GM18519 (cell line): ENCODE data around the gene ZBTB4.

Experiments
- ATAC-seq: cut with Tn5 transposase; IDR thresholded peaks from one replicate; pipeline ENCODE4 v1.9.1; 2021; ENCODE audit warnings: mild to moderate bottlenecking, moderate library complexity; ENCODE audit not compliant: unreplicated experiment, low FRiP score

Gene ZBTB4

DNA sequence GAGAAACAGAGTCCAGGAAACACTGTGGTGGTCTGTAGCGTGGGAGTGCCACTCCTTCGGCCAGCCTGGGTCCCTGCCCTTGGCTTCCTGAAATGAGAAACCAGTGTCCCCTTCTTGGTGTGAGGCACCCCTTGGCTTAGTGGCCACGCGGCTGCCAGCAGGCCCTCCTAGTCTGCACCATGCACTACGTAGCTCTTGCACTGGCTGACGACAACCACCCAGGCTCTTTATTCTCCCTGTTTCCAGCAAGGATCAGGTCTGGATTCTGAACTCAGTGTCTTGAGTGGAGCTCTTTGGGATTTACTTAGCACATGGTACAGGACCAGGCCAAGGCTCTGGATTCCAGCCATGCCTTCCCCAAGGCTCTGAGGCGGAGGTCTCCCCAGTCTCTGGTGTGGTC is 51.9 kb downstream of the ZBTB4 start:
- ATAC-seq = no peak

DNA sequence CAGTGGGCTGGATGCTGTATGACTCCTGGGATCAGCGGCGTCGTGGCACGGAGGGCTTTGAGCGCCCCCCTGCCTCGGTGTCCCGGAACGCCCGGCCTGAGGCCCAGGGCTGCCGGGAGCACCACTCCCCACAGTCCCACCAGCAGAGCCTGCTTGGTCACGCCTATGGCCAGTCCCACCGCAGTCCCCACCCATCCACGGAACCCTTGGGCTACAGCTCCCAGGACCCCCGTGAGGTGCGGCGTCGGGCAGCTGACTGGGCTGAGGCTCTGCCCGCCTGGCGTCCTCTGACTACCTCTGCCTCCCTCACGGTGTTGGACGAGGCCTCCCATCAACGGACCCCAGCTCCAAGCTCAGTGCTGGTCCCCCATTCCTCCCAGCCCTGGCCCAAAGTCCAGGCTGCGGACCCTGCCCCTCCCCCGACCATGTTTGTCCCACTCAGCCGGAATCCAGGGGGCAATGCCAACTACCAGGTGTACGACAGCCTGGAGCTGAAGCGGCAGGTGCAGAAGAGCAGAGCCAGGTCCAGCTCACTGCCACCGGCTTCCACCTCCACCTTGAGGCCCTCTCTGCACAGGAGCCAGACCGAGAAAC is 52.4 kb downstream of the ZBTB4 start:
- ATAC-seq = no peak

DNA sequence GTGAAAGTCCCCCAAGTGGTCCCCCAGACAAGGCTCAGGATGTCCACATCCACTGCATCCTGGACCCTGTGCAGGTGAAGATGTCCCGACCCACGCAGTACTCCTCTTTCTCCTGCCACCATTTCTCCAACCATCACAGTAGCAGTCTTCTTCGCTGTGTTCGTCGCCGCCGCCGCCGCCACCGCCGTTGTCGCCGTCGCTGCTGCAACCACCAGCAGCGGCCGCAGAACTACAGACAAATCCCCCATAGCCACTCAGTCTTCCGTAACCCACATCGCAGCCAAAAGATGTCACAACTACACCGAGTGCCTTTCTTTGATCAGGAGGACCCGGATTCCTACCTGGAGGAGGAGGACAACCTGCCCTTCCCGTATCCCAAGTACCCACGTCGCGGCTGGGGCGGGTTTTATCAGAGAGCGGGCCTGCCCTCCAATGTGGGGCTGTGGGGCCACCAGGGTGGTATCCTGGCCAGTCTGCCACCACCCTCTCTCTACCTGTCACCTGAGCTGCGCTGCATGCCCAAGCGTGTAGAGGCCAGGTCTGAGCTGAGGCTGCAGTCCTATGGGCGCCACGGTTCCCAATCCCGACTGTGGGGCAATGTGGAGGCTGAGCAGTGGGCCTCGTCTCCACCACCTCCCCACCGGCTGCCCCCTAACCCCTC is 53.1 kb downstream of the ZBTB4 start:
- no peak for ATAC-seq

DNA sequence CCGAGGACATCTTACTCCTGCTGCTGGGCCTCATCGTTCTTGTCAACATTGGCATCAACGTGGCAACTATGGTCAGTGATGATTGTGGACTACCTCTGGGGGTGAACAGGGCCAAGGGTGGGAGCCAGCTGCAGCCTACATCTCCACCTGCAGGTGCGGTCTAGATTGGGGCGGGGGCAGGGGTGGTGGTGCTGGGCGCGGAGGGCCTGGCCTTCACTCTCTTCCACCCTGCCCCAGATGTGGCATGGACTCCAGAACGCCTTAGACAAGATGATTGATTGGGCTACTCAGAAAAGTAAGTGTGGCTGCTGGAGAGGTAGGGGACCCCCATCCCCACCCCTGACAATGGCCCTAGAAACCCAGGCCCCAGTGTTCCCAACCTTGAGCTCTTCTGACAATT is 53.7 kb downstream of the ZBTB4 start:
- no peak for ATAC-seq

DNA sequence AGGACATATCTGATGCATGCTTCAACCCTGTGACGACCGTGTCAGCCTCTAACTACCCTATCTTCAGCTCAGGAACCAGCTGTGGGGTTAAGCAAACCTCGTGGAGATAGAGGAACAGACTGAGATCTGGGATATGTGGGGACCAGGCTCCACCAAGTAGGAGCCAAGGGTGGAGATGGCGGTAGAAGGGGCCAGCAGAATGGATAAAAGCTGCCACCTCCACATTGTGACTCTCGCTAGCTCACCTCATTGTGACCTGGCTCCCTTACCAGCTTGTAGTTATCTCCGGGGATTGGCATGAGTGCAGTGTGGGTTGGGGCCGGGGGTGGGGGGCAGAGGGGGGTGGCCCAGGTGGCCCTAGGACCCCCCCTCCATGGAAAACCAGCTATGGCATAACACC is 54.1 kb downstream of the ZBTB4 start, which contains the start of gene SPEM2:
Gene SPEM2 (plus strand): TSS at position 301 of the 400 bp plus-strand sequence. CDS start 73 bp downstream, at position 374.
- ATAC-seq = no peak

DNA sequence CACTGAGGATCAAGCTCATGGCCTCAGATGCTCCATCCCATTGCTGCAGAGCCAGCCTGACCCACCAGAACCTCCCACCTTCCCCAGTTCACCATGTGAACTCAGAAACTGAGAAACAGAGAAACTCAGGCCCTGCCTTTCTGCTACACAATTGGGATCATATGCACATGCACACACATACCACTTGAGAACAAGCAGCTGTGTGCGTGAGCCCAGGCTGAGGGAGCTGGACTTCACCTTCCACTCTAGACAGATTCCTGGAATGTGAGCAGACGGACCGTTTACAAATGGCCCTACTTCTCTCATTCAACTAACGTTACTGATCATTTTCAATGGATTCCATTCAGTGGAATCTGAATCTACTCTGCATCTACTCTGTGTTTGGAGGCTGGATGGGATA is 55.8 kb downstream of the ZBTB4 start:
- ATAC-seq = no peak

DNA sequence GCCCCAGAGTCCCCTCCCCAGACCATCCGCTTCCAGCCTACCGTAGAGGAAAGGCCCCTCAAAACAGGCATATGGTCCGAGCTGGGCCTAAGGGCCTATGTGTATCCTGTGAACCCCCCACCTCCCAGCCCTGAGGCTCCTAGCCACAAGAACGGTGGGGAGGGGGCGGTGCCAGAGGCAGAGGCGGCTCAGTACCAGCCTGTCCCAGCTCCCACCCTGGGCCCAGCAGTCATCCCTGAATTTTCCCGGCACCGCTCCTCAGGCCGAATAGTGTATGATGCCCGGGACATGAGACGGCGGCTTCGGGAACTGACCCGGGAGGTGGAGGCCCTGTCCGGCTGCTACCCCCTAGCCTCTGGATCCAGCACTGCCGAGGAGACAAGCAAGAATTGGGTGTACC is 58.2 kb downstream of the ZBTB4 start:
- no peak for ATAC-seq

DNA sequence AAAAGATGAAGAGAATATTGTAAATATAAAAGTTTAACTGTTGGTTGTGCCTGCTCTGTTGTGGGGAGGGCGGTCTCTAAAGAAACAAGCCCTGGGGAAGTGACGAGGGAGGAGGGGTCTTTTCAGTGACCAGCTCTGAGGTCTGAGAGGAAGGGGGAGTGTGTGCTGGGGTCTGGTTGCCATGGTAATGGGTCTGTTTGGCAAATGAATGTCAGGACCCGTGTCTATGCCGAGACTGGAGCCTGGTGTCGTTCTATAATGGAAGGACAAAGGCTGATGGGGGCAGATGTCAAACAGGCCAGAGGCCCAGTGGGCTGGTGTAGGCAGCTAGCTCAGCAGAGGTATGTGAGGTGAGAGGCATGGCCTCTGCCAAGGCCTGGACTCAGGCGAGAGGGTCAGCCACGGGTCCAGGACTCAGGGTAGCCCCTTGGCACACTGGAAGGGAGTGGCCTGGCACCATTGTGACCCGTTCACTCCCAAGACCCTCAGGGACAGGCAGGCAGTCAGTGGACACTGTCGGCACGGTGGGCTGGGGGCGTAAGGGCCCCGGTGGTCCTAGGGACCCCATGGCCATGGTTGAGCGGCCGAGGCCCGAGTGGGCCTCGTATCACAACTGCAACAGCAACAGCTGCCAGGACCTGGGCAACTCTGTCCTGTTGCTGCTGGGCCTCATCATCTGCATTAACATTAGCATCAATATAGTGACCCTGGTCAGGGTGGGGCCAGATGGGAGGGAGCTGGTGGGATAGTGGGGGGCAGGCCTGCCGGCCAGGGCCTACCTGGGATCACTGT is 59.4 kb downstream of the ZBTB4 start, which contains the start of gene SPEM1:
Gene SPEM1 (plus strand): TSS at position 506 of the 792 bp plus-strand sequence. CDS start 61 bp downstream, at position 567.
- ATAC-seq = no peak

DNA sequence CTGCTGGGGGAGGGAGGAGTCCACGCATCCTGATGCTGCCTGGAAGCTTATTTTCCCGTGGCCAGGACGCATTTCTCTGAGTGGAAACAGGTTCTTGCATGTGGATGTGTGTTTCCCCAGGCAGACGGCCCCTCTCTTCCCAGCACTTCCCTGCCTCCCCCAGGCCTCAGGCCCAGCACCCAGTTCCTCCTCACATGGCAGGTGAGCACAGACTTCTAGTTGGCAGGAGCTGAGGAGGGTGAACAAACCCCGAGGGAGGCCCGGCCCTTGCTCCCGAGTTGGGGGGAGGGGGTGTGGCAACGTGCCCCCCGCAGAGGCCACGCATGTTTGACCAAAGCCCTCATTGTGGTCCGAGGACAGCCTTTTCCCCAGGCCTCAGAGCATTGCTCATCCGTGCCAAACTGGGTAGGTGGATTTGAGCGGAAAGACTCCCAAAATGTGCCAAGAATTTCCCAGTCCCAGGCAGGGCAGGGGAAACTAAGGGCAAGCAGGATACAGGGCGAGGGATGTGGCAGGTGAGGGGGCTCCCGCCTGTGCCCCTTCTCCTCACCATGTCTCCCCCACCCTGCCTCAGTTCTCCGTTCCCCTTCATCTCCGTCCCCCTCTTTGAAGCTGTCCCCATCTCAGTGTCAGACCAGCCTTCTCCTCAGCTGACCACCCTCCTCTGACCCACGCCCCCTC is 60.8 kb downstream of the ZBTB4 start:
- ATAC-seq = no peak

DNA sequence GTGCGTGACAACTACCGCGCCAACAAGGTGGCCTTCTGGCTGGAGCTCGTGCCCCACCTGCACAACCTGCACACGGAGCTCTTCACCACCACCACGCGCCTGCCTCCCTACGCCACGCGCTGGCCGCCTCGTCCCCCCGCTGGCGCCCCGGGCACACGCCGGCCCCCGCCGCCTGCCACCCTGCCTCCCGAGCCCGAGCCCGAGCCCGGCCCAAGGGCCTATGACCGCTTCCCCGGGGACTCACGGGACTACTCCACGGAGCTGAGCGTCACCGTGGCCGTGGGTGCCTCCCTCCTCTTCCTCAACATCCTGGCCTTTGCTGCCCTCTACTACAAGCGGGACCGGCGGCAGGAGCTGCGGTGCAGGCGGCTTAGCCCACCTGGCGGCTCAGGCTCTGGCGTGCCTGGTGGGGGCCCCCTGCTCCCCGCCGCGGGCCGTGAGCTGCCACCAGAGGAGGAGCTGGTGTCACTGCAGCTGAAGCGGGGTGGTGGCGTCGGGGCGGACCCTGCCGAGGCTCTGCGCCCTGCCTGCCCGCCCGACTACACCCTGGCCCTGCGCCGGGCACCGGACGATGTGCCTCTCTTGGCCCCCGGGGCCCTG is 62.3 kb downstream of the ZBTB4 start:
- ATAC-seq = no peak

DNA sequence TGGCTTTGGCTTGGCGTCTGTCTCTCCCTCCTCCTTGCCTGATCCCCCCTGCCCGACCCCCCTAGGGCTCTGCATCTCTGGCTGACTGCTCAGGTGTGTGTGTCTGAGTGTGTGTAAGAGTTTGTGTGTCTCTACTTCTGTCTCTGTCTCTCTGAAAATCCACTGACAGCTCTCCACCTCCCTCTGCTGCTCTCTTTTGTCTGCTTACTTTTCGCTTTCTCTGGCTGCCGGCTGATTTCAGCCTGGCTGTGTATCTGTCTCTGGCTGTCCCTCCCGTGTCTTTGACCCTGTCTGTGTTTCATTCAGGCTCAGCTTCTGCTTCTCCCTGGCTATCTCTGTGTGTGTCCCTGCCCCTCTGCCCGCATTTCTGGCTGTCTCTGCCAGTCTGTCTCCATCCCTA is 63.1 kb downstream of the ZBTB4 start:
- ATAC-seq = no peak

DNA sequence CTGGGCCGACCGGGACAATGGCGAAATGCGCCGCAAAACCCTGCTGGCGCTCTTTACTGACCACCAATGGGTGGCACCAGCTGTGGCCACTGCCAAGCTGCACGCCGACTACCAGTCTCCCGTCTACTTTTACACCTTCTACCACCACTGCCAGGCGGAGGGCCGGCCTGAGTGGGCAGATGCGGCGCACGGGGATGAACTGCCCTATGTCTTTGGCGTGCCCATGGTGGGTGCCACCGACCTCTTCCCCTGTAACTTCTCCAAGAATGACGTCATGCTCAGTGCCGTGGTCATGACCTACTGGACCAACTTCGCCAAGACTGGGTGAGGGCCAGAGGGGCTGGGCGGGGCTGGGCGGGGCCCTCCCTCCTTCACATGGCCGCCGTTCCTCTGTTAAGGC is 63.6 kb downstream of the ZBTB4 start:
- ATAC-seq = no peak

DNA sequence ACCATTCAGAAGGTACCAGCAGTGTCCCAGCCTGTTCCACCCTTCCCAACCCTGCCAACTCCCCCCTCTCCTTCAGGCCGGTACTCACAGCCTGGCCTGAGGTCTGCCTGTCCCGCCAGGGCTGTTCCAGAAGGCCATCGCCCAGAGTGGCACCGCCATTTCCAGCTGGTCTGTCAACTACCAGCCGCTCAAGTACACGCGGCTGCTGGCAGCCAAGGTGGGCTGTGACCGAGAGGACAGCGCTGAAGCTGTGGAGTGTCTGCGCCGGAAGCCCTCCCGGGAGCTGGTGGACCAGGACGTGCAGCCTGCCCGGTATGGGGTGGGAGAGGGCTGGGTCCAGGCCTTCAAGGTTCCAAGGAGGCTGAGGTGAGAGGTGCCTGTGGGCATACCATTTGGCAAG is 64.6 kb downstream of the ZBTB4 start:
- no peak for ATAC-seq

DNA sequence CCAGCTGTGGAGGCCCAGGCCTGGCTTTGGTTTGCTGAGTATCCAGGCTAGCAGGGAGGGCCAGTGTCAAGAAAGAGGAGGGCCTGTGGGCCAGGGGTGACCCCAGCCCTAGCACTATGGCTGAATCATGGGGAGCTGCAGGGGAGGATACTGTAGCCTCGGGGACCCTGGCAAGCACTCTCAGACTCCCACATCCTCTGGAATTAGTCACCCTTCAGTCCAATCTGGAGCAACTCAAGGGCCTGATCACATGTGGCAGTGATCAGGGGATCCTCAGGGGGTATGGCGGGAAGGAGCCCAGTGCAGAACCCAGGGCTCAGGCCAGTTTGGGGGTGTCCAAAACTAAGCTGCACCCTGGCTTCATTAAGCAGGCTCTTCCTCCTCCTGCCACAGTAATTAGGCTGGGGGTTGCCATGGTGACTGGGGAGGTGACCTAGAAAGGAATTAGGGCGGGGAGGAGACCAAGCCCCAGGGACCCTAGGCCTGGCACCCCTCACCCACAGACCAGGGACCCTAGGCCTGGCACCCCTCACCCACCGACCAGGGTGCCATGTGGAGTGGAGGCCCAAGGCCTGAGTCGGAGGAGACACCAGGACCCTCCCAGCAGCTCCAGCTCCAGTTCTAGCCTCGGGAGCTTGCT is 66.0 kb downstream of the ZBTB4 start:
- no peak for ATAC-seq

DNA sequence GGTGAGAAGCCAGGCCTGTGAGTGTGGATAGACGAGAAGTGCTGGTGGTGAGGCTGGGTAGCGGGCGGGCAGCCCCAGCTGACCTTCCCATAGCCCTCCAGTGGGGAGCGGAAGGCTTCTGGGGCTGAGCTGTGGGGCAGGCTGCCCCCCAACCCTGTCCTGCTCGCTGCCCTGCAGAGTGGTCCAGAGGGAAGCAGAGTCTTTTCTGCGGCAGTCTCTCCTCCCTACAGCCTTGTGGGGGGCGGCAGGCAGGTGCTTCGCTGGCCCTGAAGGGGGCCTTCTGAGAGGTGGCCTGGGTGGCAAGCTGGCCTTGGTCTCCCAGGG is 68.0 kb downstream of the ZBTB4 start:
- no peak for ATAC-seq

DNA sequence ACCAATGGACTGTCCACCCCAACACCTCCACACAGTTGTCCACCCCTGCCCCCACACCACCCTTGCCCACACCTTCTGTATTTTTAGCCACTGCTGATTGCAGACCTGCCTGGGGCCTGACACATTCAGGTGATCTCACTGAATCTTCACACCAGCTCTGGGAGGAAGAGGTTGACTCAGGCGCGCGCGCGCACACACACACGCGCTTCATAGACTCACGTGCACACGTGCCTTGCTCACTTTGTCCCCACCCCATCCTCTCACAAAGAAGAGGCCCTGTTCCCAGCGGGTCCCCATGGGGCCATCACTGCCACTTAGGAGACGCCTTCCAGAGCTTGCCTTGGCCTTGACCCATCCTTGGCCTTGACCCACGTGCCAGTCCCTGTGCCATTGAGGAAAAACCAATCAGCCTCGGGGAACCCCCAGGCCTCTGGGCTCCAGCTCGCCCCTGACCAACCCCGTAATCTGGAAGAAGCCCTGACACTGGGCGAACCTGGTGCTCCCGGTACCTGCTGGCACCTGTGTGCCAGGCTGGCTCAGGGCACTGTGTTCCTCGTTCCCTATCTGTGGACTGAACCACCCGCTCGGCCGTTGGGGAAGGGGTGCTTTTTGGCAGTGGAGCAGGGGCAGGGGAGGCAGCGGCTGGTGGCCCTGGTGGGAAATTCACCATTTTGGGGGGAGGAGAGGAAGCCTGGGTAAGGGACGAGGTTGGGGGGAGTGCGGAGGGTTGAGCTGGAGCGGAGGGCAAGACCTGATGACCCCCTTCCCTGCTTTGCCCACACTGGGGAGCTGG is 68.6 kb downstream of the ZBTB4 start:
- no peak for ATAC-seq

DNA sequence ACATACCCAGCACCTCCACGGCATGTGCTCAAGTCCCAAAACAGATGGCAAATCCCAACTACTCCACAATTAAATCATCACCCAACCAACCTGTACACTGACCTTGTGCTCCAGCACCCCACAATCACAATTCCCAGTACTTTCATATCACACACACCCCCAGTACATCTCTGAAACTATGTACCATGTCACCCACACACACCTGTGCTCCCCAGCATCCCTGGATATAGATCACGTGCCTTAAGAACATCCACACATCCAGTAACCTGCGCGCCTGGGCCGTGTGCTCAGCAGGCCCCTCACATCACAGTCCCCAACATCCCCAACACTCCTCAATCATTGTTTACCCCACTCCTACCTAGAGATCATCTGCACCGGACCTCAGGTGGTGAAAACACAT is 69.7 kb downstream of the ZBTB4 start:
- no peak for ATAC-seq
